KMS-11 (cell line): Measurements from ENCODE around the gene CXCL13.
"Not testable (repeated sequence)": the region's sequence is repeated elsewhere in the genome, so short reads cannot be mapped to it uniquely, and the experiment has no call there.

Experiments used
- H2AFZ ChIP-seq: fragments of 200-600 bp; sonication (generic); 2 replicates; pipeline ENCODE4 v1.6.1; 2016; ENCODE audit warnings: antibody characterized with exemption, mixed run types, low read depth
- H3K27ac ChIP-seq: fragments of 200-600 bp; sonication (generic); 2 replicates; pipeline ENCODE4 v1.6.1; 2016; ENCODE audit warnings: mild to moderate bottlenecking, mixed run types
- H3K27me3 ChIP-seq: fragments of 200-600 bp; sonication (generic); 2 replicates; pipeline ENCODE4 v1.6.1; 2017; ENCODE audit warnings: mild to moderate bottlenecking, low read depth, mixed run types, moderate library complexity; ENCODE audit not compliant: insufficient read depth
- H3K36me3 ChIP-seq: fragments of 200-600 bp; sonication (generic); 2 replicates; pipeline ENCODE4 v1.6.1; 2017; ENCODE audit warnings: mild to moderate bottlenecking, mixed run types; ENCODE audit not compliant: insufficient read depth
- H3K4me1 ChIP-seq: fragments of 200-600 bp; sonication (generic); 2 replicates; pipeline ENCODE4 v1.6.1; 2016; ENCODE audit warnings: mild to moderate bottlenecking, low read depth, mixed run types; ENCODE audit not compliant: poor library complexity, severe bottlenecking
- H3K4me2 ChIP-seq: fragments of 200-600 bp; sonication (generic); 2 replicates; pipeline ENCODE4 v1.7.0; 2016; ENCODE audit warnings: mild to moderate bottlenecking, mixed run types
- H3K4me3 ChIP-seq: fragments of 200-600 bp; sonication (generic); IDR thresholded peaks from 2 replicates; pipeline ENCODE4 v1.6.1; 2017; ENCODE audit warnings: low read depth, low read length, mixed read lengths; ENCODE audit not compliant: insufficient read depth
- H3K79me2 ChIP-seq: fragments of 200-600 bp; sonication (generic); 2 replicates; pipeline ENCODE4 v1.6.1; 2016; ENCODE audit warnings: low read depth, mixed run types; ENCODE audit not compliant: insufficient read depth
- H3K9ac ChIP-seq: fragments of 200-600 bp; sonication (generic); 2 replicates; pipeline ENCODE4 v1.6.1; 2016; ENCODE audit warnings: mild to moderate bottlenecking, mixed run types
- H4K20me1 ChIP-seq: fragments of 200-600 bp; sonication (generic); 2 replicates; pipeline ENCODE4 v1.6.1; 2016; ENCODE audit warnings: mild to moderate bottlenecking, mixed run types; ENCODE audit not compliant: insufficient read depth
- CTCF ChIP-seq: fragments of 200-600 bp; sonication (generic); conservative IDR thresholded peaks from 2 replicates; pipeline ENCODE4 v1.6.1; 2017; ENCODE audit warnings: low read depth, mild to moderate bottlenecking, antibody characterized with exemption, low read length, moderate library complexity, mixed read lengths

Gene CXCL13

GRCh38 chr4:77566148-77566547 lies 39.5 kb upstream of the CXCL13 start:
- Histone ChIP-seq H3K36me3 (no peaks in the 10 kb centered on the region), H3K9ac (no peak overlapping the region), H2AFZ (no peak overlapping the region), H3K27me3 (no peaks in the 10 kb centered on the region), H3K27ac (no peak overlapping the region), H3K79me2 (no peaks in the 10 kb centered on the region), H3K4me3 (no peak overlapping the region), H3K4me1 (no peaks in the 10 kb centered on the region), H3K4me2 (no peak overlapping the region), H4K20me1 (no peaks in the 10 kb centered on the region)
- no peak for TF ChIP-seq CTCF

- H3K4me3 ChIP-seq, result no peak overlapping the region
- no peak for TF ChIP-seq CTCF
These were observed 38.1 kb upstream of the CXCL13 start for GRCh38 chr4:77567549-77567948.

GRCh38 chr4:77570508-77571214 lies 35.0 kb upstream of the CXCL13 start:
- not testable (repeated sequence) for H2AFZ ChIP-seq, H3K4me2 ChIP-seq, H3K27me3 ChIP-seq, H3K4me3 ChIP-seq, H3K27ac ChIP-seq, H3K36me3 ChIP-seq, H3K9ac ChIP-seq, H3K79me2 ChIP-seq, H3K4me1 ChIP-seq, H4K20me1 ChIP-seq

More at GRCh38 chr4:77567549-77567948, 38.1 kb upstream of the CXCL13 start:
- no peaks in the 10 kb centered on the region for H4K20me1 ChIP-seq
- no peaks in the 10 kb centered on the region for H3K4me1 ChIP-seq
- no peak overlapping the region for H2AFZ ChIP-seq
- H3K79me2 ChIP-seq, result no peaks in the 10 kb centered on the region
- no peak overlapping the region for H3K4me2 ChIP-seq
- no peak overlapping the region for H3K9ac ChIP-seq
- no peaks in the 10 kb centered on the region for H3K36me3 ChIP-seq
- H3K27ac ChIP-seq, result no peak overlapping the region
- no peaks in the 10 kb centered on the region for H3K27me3 ChIP-seq

GRCh38 chr4:77576351-77576750 lies 29.3 kb upstream of the CXCL13 start:
- H2AFZ ChIP-seq, result no peak overlapping the region
- no peak overlapping the region for H3K4me3 ChIP-seq
- no peaks in the 10 kb centered on the region for H3K36me3 ChIP-seq
- H3K27ac ChIP-seq, result no peak overlapping the region
- H3K79me2 ChIP-seq, result no peaks in the 10 kb centered on the region
- TF ChIP-seq CTCF, result no peak
- no peak overlapping the region for H3K9ac ChIP-seq
- H3K4me1 ChIP-seq, result peaks cover 2% of the 10 kb centered on the region
- no peaks in the 10 kb centered on the region for H3K27me3 ChIP-seq
- H4K20me1 ChIP-seq, result no peaks in the 10 kb centered on the region
- H3K4me2 ChIP-seq, result no peak overlapping the region

GRCh38 chr4:77578145-77578544 lies 27.5 kb upstream of the CXCL13 start:
- no peaks in the 10 kb centered on the region for H4K20me1 ChIP-seq
- H3K36me3 ChIP-seq, result no peaks in the 10 kb centered on the region
- peak; percentile 65 for TF ChIP-seq CTCF
- no peak overlapping the region for H2AFZ ChIP-seq
- no peaks in the 10 kb centered on the region for H3K79me2 ChIP-seq
- no peak overlapping the region for H3K4me3 ChIP-seq
- peaks cover 10% of the 10 kb centered on the region for H3K4me1 ChIP-seq
- no peak overlapping the region for H3K27ac ChIP-seq
- no peak overlapping the region for H3K4me2 ChIP-seq
- no peak overlapping the region for H3K9ac ChIP-seq
- H3K27me3 ChIP-seq, result no peaks in the 10 kb centered on the region
